HAP-1 (cell line): ENCODE measurements around the gene C17orf58.
"Not testable (repeated sequence)": the region's sequence is repeated elsewhere in the genome, so short reads cannot be mapped to it uniquely, and the experiment has no call there.

ENCODE experiments used
- DNase-seq, 2 experiments: peaks; one replicate each; pipeline ENCODE4 v3.0.0-alpha.2; 2016 to 2020; ENCODE audit warnings: low spot score in 2 of 2
- H3K27me3 ChIP-seq: fragments of 250-450 bp; sonication (Bioruptor Pico); 2 replicates; pipeline ENCODE4 v1.5.1; 2020; ENCODE audit warnings: low read depth, mild to moderate bottlenecking, moderate library complexity
- H3K36me3 ChIP-seq: fragments of 250-450 bp; sonication (Bioruptor Pico); replicated peaks from 2 replicates; pipeline ENCODE4 v1.5.1; 2020; ENCODE audit warnings: mild to moderate bottlenecking
- H3K4me1 ChIP-seq: fragments of 250-450 bp; sonication (Bioruptor Pico); 2 replicates; pipeline ENCODE4 v1.5.1; 2020; ENCODE audit warnings: mild to moderate bottlenecking
- H3K4me3 ChIP-seq: fragments of 250-450 bp; sonication (Bioruptor Pico); 2 replicates; pipeline ENCODE4 v1.5.1; 2020; ENCODE audit warnings: mild to moderate bottlenecking, moderate library complexity
- H3K9me3 ChIP-seq: fragments of 250-450 bp; sonication (Bioruptor Pico); 2 replicates; pipeline ENCODE4 v1.5.1; 2020; ENCODE audit warnings: mild to moderate bottlenecking, moderate library complexity
- in situ Hi-C: fragments of 300-500 bp; cut with MboI; formaldehyde crosslinking; loops from 3 replicates; pipeline ENCODE4 v1.14.3; 2020; ENCODE audit warnings: low sequenced_read_pairs, inconsistent platforms, mixed read lengths

The C17orf58 gene

GRCh38 chr17:67993153-67993997 lies 2.9 kb downstream of the C17orf58 start:
- H3K27me3 ChIP-seq: no peaks in the 10 kb centered on the region
- in situ Hi-C loops: loop anchor here (25.0 kb wide), 1 partner anchor 769 kb away; no protein-coding TSS in a partner anchor

GRCh38 chr17:67992548-67993152 lies 3.6 kb downstream of the C17orf58 start:
- peak overlapping the region; percentile 80 for H3K4me3 ChIP-seq
- H3K27me3 ChIP-seq: no peaks in the 10 kb centered on the region
- H3K4me1 ChIP-seq: peaks cover 23% of the 10 kb centered on the region
- in situ Hi-C loops: loop anchor here (25.0 kb wide), 1 partner anchor 770 kb away; no protein-coding TSS in a partner anchor
- H3K36me3 ChIP-seq: peaks cover 3% of the 10 kb centered on the region; the same call in 1 of the 2 replicates
- H3K9me3 ChIP-seq: no peaks in the 10 kb centered on the region; the same call in 1 of the 2 replicates
- DNase-seq: peak in 1 of 2 experiments; percentile 34

More at GRCh38 chr17:67993153-67993997, 2.9 kb downstream of the C17orf58 start:
- DNase-seq: peak; percentile 76 to 84
- H3K36me3 ChIP-seq: peaks cover 3% of the 10 kb centered on the region; the same call in 1 of the 2 replicates
- peaks cover 23% of the 10 kb centered on the region for H3K4me1 ChIP-seq
- peak overlapping the region; percentile 80 for H3K4me3 ChIP-seq
- H3K9me3 ChIP-seq: no peaks in the 10 kb centered on the region; the same call in 1 of the 2 replicates

- H3K27me3 ChIP-seq: no peaks in the 10 kb centered on the region
- DNase-seq: no peak
- H3K4me3 ChIP-seq: no peak overlapping the region
- H3K4me1 ChIP-seq: peaks cover 19% of the 10 kb centered on the region
- peaks cover 3% of the 10 kb centered on the region; the same call in 1 of the 2 replicates for H3K36me3 ChIP-seq
- in situ Hi-C loops: loop anchor here (25.0 kb wide), 1 partner anchor 771 kb away; no protein-coding TSS in a partner anchor
- no peaks in the 10 kb centered on the region; the same call in 1 of the 2 replicates for H3K9me3 ChIP-seq
Observed at GRCh38 chr17:67990909-67991308, 5.4 kb downstream of the C17orf58 start.

GRCh38 chr17:67983383-67983688 lies 12.9 kb downstream of the C17orf58 start:
- in situ Hi-C loops: loop anchor here (25.0 kb wide), 1 partner anchor 779 kb away; no protein-coding TSS in a partner anchor

GRCh38 chr17:67982686-67983382 lies 13.4 kb downstream of the C17orf58 start:
- in situ Hi-C loops: loop anchor here (25.0 kb wide), 1 partner anchor 779 kb away; no protein-coding TSS in a partner anchor
- Histone ChIP-seq H3K4me1 (no peaks in the 10 kb centered on the region), H3K4me3 (no peak overlapping the region), H3K27me3 (no peaks in the 10 kb centered on the region), H3K36me3 (no peaks in the 10 kb centered on the region; the same call in 1 of the 2 replicates), H3K9me3 (no peaks in the 10 kb centered on the region)
- no peak for DNase-seq

More at GRCh38 chr17:67983383-67983688, 12.9 kb downstream of the C17orf58 start:
- DNase-seq: no peak
- Histone ChIP-seq H3K4me3 (no peak overlapping the region), H3K4me1 (no peaks in the 10 kb centered on the region), H3K36me3 (no peaks in the 10 kb centered on the region; the same call in 1 of the 2 replicates), H3K27me3 (no peaks in the 10 kb centered on the region), H3K9me3 (no peaks in the 10 kb centered on the region)

GRCh38 chr17:67982034-67982640 lies 14.1 kb downstream of the C17orf58 start:
- no peak for DNase-seq
- H3K4me1 ChIP-seq: no peaks in the 10 kb centered on the region
- no peaks in the 10 kb centered on the region for H3K9me3 ChIP-seq
- H3K27me3 ChIP-seq: no peaks in the 10 kb centered on the region
- no peaks in the 10 kb centered on the region; the same call in 1 of the 2 replicates for H3K36me3 ChIP-seq
- no peak overlapping the region for H3K4me3 ChIP-seq
- in situ Hi-C loops: loop anchor here (25.0 kb wide), 1 partner anchor 780 kb away; no protein-coding TSS in a partner anchor

- H3K4me1 ChIP-seq, H3K27me3 ChIP-seq, H3K4me3 ChIP-seq, DNase-seq, H3K9me3 ChIP-seq, H3K36me3 ChIP-seq: not testable (repeated sequence)
- in situ Hi-C loops: loop anchor here (25.0 kb wide), 1 partner anchor 781 kb away; no protein-coding TSS in a partner anchor
Observed at GRCh38 chr17:67980883-67981282, 15.4 kb downstream of the C17orf58 start.

- Histone ChIP-seq H3K4me1 (no peaks in the 10 kb centered on the region), H3K4me3 (no peak overlapping the region), H3K27me3 (no peaks in the 10 kb centered on the region), H3K36me3 (peaks cover 6% of the 10 kb centered on the region; the same call in 1 of the 2 replicates), H3K9me3 (no peaks in the 10 kb centered on the region)
- DNase-seq: no peak
- in situ Hi-C loops: loop anchor here (25.0 kb wide), 1 partner anchor 782 kb away; no protein-coding TSS in a partner anchor
Observed at GRCh38 chr17:67980456-67980855, 15.8 kb downstream of the C17orf58 start.

- in situ Hi-C loops: loop anchor here (25.0 kb wide), 1 partner anchor 786 kb away; no protein-coding TSS in a partner anchor
- not testable (repeated sequence) for DNase-seq, H3K36me3 ChIP-seq, H3K9me3 ChIP-seq, H3K4me3 ChIP-seq, H3K27me3 ChIP-seq, H3K4me1 ChIP-seq
Observed at GRCh38 chr17:67976306-67976705, 20.0 kb downstream of the C17orf58 start.

- peaks cover 8% of the 10 kb centered on the region; the same call in 1 of the 2 replicates for H3K36me3 ChIP-seq
- peaks cover 8% of the 10 kb centered on the region for H3K4me1 ChIP-seq
- peak; percentile 32 to 48 for DNase-seq
- no peaks in the 10 kb centered on the region for H3K27me3 ChIP-seq
- no peak overlapping the region for H3K4me3 ChIP-seq
- in situ Hi-C loops: loop anchor here (25.0 kb wide), 1 partner anchor 788 kb away; no protein-coding TSS in a partner anchor
- H3K9me3 ChIP-seq: no peaks in the 10 kb centered on the region
Observed at GRCh38 chr17:67974598-67975066, 21.6 kb downstream of the C17orf58 start.

GRCh38 chr17:67974185-67974584 lies 22.1 kb downstream of the C17orf58 start:
- peaks cover 8% of the 10 kb centered on the region for H3K4me1 ChIP-seq
- peaks cover 8% of the 10 kb centered on the region; the same call in 1 of the 2 replicates for H3K36me3 ChIP-seq
- no peaks in the 10 kb centered on the region for H3K9me3 ChIP-seq
- no peak overlapping the region for H3K4me3 ChIP-seq
- DNase-seq: no peak
- H3K27me3 ChIP-seq: no peaks in the 10 kb centered on the region
- in situ Hi-C loops: no loop called here

GRCh38 chr17:67970783-67971182 lies 25.5 kb downstream of the C17orf58 start:
- no peaks in the 10 kb centered on the region for H3K27me3 ChIP-seq
- in situ Hi-C loops: no loop called here
- H3K4me3 ChIP-seq: no peak overlapping the region
- H3K9me3 ChIP-seq: no peaks in the 10 kb centered on the region
- H3K4me1 ChIP-seq: peaks cover 8% of the 10 kb centered on the region
- DNase-seq: no peak
- peaks cover 26% of the 10 kb centered on the region for H3K36me3 ChIP-seq
